Stimulated activated CD8-positive, alpha-beta memory T cell treated with anti-CD3 and anti-CD28 coated beads, Interleukin-2, amount 100 ng/mL, for 48 hours (primary cell): ENCODE data around the gene DNMT3A.
A peak's percentile ranks its signal among the peaks of the same experiment; 100 is the strongest.

Experiments
- DNase-seq, 2 donors: peaks; one replicate each; pipeline ENCODE4 v3.0.0-alpha.2; 2020; ENCODE audit warnings: low read depth in 2 of 2

DNMT3A gene

DNA sequence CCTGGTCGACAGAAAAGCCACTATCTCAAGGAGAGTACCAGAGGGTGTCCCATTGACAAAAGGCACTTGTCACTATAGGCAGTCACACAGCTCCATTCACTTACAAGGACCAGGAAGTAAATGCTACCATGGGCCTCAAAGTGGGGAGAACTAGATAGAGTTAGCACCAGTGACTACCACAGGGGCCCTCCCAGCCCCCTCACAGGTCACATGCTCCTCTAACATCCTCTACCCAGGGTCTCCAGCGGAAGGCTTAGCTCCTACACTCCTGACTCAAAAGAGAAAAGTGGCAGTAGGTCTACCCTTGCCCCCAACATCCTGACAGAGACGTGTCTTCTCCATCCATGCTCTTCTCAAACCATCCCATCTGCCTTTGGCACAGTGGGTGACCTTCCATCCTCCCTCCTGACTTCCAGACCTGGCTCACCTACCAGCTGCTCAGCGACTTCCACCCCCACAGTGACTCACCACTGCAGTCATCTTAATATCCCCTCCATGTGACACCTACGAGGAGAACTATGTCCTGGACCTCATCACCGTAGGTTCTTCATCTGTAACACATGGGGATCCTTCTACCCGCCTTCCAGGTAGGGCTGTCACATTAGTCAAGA is 5.6 kb upstream of the DNMT3A start:
- no peak for DNase-seq

DNA sequence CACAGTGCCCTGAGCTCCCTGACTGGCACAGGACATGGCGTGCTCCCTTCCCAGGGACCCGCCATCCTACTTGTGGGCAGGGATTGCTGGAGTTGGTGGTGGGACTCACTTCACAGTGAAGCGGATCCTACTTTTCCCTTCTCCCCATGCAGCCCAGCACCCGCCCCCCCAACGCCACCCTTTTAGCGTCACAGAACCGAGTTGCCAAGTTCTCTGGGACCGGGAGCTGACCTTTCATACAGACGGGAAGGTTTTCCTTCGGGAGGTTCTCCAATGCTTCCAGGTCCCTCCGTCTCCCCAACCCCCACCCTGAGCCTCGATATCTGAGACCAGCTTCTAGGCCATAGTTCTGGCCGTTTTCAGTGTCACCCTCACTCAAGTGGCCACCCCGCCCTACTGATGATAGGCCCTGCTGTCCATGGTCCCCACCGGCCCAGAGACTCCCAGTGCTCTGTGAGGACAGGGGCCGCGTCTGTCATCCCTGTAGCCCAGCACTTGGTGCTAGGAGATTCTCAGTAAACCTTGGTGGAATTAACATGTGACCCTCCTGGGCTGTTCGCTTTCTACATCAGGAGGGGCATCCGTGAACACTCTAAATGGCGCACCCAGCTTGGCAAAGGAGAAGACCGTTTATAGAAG is 1.6 kb upstream of the DNMT3A start:
- DNase-seq = no peak

DNA sequence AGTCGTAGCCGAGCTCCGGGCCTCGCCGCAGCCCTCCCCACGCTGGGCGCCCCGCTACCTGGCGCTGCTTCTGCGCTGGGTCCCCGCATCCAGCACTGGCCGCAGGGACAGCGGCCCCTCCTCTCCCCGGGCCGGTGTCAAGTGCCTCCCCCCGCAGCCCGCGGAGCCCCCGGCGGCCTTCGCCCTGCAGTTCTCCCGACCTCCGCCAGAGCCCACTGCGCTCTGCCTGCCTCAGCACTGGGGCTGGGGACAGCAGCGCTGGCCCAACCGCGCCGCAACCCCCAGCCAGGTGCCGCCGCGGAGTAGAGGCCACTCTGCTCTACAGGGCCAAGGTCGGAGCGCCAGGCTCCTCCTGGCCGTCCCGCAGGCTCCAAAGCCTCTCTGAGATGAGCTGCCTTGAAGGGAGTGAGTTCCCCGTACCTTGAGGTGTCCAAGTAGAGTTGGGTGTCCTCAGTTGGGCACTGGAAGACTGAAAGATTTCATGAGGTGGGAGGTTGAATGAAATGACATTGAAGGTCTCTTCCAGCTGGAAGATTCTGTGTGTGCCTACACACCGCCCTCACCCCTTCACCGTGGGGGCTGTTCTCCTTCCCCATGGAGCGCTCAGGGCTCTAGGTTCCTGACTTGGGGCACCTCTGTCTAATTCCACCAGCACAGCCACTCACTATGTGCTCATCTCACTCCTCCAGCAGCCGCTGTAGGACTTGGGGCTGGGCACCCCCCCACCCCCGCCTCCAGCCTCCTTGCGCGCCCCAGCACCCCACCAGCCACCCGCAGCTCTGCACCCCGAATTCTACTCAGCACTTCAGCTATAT is 854 bp upstream of the DNMT3A start:
- DNase-seq = peak; percentile 72 to 78

DNA sequence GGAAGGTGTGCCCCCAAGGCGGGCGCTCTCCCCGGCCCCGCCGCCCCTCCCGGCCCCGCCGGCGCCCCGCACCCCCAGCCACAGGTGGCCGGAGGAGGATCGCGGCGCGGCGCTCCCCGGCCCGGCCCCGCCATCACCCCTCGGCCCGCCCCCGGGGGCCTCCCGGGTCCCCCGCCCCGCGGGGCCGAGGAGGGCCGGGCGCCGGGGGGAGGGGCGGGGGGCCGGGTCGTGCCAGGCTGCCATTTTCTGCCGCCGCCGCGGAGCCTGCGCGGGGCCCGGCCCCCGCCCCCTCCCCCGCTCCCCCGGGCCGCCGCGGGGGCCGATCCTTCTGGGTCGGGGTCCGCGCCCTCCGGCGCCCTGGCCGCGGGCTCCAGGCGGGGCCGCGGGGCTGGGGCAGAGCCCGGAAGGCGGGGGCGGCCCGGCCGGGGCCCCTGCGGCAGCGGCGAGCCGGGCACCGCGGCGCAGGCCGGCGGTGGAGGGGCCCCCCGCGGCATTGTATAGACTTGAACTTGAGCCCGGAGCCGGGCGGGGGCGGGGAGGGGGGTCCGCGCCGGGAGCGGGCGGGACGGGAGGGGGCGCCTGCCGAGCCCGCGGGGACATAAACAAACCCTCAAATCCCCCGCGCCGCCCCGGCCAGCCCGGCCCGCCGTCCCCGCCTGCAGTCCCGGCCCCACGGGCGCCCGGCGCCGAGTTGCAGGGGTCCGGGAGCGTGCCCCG is 556 bp downstream of the DNMT3A start:
- DNase-seq = no peak

DNA sequence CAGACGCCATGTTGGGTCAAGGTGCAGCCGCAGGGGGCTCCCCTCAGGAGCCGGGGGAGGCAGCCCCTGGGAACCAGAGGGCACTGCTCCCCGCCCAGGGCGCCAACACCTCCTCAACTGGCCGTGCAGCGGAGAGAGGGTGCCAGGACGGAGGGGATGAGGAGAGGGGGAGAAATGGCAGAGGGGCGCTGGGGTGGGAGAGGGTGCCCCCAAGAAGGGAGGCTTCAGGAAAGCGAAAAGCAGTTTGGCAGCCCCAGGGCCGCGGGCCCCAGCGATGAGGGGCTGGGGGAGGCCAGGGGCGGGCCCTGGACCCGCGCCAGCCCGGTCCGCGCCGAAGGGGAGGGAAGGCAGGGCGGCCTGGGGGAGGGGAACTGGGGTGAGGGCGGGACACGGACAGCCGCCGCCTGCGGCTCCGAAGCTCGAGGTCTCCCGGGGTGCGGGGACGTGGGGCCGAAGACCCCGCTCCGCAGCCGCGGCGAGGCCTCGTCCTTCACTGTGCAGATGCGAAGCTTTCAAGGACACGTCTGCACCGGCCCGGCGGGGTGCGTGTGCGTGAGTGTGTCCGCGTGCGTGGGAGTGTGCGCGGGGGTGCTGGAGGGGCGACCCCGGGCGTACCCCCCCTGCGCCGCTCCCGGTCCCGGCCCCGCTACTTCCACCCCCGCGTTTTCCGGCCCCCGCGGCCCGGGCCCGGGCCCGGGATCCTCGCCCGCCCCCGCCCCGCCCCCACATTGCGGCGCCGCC is 1.4 kb downstream of the DNMT3A start:
- no peak for DNase-seq

DNA sequence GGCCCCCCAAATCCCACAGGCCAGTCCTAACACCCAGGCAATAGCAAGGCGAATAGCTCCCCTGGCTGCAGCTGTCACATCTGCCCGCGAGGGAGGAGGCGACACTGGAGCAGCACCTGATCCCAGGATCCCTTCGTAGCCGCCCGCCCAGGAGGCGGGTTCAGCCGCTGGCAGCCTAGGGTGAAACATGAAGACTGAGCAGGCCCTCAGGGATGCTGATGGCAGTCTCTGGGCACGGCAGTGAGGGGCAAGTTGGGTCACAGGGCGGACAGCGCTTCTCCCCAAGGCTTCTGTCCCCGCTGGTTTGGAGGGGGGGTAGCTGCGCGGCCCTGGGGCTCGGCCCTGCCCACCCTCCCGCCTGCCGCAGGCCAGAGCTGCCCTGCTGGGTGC is 1.9 kb downstream of the DNMT3A start:
- no peak for DNase-seq

DNA sequence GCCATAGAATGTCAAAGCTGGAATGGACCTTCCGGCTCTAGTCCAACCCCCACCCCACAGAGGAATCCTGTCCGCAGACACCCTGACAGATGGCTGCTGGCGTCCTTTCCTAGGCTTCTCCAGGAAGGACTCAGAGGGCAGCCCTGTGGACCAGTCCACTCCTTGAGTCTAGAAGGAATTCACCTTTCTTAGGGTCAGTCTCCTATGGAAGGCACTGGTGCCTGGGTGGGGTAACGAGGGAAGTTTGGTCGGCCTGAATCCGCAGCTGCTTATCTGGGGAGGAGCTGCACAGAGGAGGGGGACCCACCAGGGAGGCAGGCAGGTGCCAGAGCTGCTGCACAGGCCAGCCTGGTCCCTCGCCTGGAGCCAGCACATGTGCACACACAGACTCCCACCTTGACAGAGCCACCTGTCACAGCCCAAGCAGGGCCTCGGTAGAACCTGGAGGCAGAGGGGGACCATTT is 2.5 kb downstream of the DNMT3A start:
- no peak for DNase-seq

DNA sequence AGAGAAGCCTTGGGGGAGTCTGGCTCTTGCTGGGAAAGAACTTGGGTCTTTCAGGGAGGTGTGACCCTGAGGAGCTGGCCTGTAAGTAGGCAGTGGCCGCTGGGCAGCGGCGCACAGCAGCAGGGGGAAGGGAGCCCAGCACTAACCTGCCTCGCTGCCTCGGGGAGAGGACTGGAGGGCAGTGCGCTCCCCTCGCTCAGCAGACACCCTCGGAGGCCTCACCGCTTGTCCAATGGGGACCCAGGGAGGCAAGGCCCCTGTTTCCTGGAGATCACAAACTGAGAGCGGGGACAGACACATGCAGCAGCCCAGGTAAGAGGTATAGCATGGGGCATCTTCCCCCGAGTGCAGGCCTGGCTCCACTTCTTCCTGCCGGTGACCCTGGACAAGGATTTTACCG is 3.3 kb downstream of the DNMT3A start:
- DNase-seq = no peak

DNA sequence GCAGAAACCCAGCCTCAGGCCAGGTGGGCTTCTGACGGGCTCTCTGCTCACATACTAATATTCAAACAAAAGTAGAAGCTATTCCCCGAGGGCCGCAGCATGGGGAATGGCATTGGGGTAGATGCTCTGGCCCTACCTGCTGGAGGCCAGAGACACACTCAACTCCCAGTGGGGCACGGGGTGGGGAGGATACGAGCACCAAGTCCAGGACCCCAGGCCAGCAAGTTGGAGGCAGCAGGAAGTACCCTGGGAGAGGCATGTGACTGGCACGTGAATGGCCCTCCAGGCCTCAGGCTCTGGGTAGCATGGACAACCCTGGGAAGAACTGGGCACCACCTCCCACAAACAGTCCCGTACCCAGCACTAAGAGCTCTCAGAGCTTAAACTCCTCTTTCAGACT is 3.8 kb downstream of the DNMT3A start:
- no peak for DNase-seq

DNA sequence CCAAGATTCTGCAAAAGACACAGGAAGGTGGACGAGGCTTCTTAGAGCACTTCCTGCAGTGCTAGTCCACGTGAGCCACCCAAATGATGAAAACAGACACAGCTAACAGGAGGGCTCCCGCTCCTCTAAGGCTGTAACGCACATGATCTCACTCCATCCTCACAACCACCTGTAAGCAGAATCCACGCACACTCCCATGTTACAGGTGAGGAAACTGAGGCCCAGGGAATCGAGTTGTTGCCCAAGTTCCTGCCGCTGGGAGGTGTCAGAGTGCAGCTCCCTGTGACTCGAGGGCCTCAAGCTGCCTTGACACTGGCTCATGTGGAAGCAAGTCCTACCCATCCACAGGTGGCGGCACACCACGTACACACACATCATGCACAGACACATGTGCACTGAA is 4.4 kb downstream of the DNMT3A start:
- DNase-seq = no peak

DNA sequence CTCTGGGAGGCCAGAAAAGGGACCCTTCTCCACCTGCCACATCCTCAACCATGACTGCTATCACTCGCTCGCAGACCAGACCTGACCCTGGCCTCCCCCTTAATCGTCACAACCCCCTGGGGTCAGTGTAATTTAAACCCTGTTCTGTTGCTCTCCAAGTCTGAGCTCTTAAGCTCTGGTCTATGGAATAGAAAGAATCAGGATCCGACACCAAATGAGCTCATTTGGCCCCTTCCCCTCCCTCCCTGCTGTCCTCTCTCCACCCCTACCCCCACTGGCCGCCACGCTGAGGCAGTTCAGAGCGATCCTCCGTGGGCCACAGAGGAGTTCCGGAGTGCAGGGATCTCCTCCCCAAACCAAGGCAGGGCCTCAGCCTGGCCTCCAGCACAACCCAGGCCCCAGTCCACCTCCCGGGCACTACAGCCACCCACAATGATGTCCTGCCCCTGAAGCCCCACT is 5.3 kb downstream of the DNMT3A start:
- DNase-seq = no peak

DNA sequence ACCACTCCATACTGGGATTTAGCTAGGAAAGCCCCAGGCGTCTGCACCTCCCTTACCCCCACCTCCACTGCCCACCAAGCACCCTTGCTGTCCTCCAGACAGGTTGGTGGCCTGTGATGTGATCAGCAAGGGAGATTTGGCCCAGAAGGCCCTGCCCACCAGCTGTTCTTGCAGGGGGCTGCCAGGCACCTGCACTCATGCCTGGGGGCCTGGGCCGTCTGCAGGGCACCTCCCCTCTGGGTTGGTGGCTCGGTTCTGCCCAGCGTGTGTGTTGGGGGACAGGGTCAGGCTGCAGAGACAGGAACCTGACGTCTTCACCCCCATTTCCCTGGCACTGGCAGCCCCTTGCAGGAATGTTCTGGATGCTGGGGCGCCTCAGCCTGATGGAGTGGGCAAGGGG is 5.8 kb downstream of the DNMT3A start:
- no peak for DNase-seq

DNA sequence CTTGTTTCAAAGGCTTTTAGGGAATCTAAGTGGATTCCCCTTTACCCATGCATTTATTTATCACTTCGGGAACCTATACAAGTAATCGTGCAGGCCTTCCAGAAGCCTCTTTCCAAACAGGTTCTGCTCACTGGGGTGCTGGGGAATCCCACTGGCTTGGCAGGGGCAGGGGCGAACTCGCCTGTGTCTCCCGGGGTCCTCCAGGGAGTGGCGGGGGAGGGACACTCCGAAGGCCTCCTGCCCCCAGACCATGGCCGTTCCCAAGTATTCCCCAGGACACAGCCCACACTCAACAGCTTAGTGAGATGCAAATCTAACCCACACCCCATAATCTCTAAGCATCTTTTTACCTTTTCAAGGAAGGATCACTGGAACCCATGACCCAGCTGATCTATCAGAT is 6.5 kb downstream of the DNMT3A start:
- no peak for DNase-seq

DNA sequence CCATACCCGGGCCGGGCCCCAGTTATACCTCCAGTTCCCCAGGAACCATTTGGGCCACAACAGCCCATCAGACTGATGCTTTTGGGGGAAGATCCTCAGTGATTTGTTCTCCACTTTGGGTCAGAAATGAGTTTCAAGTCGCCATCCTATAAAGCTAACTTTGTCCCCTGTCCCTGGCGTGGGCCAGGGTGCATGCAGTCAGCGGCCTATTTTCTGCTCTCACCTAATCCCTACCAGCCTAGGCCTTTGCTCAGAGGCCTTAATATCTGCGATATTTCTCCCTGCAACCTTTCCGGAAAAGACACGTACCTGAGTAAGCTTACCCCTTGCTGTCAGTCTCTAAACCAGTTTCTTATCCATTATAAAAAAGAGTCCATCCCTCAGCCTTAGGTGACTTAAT is 7.2 kb downstream of the DNMT3A start:
- no peak for DNase-seq

DNA sequence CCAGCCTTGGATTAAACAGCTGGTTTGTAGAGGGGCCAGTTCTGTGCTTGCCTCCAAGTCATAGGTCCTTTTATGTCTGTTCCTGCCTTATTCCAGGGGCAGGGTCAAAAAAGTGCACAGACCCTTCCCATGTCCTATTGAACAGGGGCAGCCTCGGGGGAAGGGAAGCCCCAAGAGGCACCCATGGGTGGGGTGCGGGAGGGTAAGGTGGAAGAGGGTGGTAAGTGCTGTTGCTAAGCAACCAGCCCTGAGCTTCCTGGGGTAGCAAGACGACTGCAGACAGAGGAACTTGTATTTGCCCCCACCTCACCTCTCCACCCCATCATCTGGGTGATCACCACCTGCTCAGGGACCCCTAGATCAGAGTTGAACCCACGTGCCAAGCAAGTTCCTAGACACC is 7.7 kb downstream of the DNMT3A start:
- DNase-seq = no peak

DNA sequence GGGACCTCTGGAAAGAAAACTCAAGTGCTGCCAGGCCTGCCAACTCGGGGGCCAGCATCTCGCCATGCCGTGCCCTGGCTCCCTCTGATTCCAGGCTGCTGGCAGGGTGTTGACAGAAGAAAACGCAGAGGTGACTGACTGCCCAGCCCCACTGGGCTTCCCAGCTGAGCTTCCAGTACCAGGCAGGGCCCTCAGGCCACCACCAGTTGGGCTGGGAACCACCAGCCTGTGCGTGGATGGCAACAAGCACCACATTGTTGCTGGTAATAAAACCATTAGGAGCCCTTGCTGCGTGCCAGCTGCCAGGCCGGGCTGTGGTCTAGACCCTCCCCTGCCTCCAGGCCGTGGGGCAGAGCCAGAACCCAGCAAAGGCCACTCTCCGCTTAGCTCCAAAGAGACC is 9.2 kb downstream of the DNMT3A start:
- no peak for DNase-seq

DNA sequence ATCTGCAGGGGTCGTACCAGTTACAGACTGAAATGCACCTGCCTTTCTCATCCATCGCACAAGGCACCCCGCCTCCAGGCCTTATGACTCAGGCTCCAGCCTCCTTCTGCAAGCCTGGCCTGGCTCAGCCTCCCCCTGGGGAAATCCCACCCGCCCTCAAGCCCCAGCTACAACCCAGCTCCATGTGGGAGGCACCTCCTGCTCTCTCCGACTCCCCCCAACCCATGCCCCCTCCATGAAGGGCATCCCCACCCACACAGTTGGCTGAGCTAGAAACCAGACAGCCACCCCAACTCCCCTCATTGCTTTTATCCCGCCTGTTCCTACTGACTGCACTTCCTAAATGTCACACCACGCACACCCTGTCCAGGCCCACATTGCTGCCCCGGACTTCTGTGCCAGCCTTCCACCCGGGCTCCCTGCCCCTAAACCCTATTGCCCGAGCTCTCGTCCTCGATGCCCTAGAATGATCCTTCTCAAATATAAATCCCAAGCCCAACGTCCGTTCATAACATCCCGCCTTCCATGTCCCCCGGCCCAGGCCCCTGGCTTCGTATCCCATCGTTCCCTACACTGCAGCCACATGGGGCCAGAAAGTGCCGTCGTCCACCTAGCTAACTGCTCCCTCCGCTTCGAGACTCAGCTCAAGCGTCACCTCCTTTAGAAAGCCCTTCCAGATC is 9.9 kb downstream of the DNMT3A start:
- peak; percentile 59 to 64 for DNase-seq

DNA sequence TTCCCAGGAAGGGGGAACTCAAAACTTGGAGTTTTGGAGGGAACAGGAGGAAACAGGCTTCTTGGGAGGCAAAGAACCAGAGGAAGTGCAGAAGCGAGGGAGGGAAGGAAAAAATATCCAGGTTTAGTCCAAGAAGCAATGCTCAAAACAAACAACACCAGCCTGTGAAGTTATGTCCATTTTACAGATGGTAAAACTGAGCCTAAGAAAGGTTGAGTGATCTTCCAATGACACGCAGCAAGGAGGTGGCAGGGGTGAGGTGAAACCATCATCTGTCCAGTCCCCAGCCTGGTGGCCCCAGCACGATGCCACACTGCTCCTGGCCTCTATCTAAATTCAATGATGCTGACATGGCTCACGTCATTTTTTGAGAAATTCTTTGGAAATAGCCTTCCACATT is 10.8 kb downstream of the DNMT3A start:
- no peak for DNase-seq

DNA sequence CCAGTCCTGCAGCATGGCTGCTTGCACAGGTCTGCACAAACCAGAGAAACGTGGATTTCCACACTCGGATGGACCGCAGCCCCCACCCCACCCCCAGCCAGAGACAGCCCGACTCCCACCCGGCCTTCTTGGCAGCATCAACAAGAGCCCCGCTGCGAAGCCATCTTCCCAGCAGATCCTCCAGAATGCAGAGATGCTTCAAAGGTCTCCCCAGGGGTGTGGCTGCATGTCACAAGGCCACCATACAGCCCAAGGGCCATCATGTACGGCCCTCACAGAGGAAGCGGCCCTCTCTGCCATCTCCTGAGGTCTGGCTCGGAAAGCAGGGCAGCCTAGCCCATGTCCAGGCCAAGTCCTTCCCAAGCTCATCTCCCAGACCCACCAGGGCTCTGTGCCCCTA is 11.5 kb downstream of the DNMT3A start:
- no peak for DNase-seq

DNA sequence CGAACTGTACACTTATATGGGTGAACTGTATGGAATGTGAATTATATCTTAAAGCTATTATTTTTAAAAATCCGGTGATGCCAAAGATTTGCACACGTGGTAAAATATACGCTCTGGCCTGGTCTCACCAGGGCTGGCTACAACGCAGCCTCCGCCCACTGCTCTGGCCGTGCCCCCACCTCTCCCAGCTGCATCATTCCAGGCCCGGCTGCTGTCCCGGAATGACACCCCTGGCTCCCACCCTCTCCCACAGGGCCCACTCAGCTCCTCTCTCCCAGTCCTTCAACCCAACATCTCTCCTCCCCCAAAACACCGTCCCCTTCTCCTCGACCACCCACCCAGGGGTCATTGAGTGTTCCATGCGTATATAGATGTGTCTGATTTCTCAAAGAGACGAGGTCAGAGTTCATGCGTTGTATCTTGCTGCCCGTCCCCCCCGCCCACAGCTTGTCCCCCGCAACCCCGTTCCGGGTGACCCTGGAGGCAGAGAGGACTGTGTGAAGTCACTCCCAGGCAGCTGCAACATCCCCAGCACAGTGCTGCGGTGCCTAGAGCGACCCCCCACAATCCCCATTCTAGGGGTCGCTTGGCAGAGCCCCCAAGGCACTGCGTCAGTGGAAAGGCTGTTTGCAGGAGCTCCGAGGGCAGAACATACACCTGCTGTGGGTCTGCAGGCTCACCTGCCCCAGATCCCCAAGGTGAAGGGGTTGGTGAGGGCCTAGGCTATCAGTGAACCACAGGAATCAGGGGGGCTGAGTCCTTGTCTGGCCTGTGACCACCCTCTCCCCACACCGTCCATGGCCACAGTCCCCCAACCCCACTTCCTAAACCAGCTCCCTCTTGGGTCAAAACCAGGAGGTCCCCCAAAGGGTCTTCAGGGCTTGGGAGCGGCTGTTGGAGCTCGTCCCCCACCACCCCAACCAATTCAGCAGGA is 13.3 kb downstream of the DNMT3A start:
- DNase-seq = no peak
